Measurements from ENCODE around the gene RAD51B. TPM values are rescaled to one million over a fixed set of nuclear protein-coding genes. Genes with fewer than 3 reads are reported as not detected.

RAD51B gene
- total RNA-seq, 1 donor from 2014 or later: 28.5 TPM

- Histone ChIP-seq H3K4me1 (peaks cover 19% of the 10 kb centered on the region), H3K27me3 (no peaks in the 10 kb centered on the region), H3K27ac (no peak overlapping the region), H3K9me3 (no peaks in the 10 kb centered on the region), H3K4me3 (no peak overlapping the region), H3K36me3 (no peaks in the 10 kb centered on the region)
- no peak for TF ChIP-seq POLR2AphosphoS5 (IDR thresholded peaks at IDR 0.05; ENCODE audit: insufficient read depth in 1 of 2, low read depth in 1 of 2)
- no peak for TF ChIP-seq CTCF (IDR thresholded peaks at IDR 0.05)
- TF ChIP-seq POLR2A (IDR thresholded peaks at IDR 0.05): no peak
- intact Hi-C loops (cut with DNase I): no loop called here
- DNase-seq (ENCODE audit: extremely low spot score in 2 of 2): no peak
Observed at GRCh38 chr14:68576496-68577244, 757.1 kb downstream of the RAD51B start.

DNA sequence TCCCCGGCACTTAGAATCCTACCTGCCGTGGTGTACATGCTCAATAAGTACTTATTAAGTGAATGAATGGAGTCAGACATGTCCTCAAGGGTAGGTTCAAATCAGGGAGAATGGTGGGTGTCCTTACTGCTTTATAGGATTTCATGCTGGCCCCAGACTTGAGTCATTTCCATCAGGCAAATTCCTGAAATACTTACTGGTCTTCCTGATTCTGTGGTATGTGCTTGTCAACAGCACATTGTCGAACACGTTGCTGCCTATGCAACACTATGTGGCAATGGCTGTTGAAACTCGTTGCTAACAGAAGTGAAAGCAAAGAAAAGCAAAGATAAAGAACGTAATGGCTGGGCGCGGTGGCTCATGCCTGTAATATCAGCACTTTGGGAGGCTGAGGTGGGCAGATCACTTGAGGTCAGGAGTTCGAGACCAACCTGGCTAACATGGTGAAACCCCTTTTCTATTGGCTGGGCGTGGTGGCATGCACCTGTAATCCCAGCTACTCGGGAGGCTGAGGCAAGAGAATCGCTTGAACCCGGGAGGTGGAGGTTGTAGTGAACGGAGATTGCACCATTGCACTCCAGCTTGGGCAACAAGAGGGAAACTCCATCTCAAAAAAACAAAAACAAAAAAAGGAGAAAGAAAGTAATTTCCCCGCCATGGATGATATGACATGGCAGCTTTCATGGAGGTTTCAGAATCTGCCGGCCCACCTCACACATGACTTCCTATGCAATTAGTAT lies 758.4 kb downstream of the RAD51B start:
- intact Hi-C loops (cut with DNase I): no loop called here
- Histone ChIP-seq H3K4me1 (peaks cover 19% of the 10 kb centered on the region), H3K27ac (no peak overlapping the region), H3K4me3 (no peak overlapping the region), H3K27me3 (no peaks in the 10 kb centered on the region), H3K9me3 (no peaks in the 10 kb centered on the region), H3K36me3 (no peaks in the 10 kb centered on the region)
- TF ChIP-seq POLR2AphosphoS5 (IDR thresholded peaks at IDR 0.05; ENCODE audit: insufficient read depth in 1 of 2, low read depth in 1 of 2) (peak in 1 of 2 donors; percentile 21), CTCF (IDR thresholded peaks at IDR 0.05) (no peak)
- no peak for DNase-seq (ENCODE audit: extremely low spot score in 2 of 2)

DNA sequence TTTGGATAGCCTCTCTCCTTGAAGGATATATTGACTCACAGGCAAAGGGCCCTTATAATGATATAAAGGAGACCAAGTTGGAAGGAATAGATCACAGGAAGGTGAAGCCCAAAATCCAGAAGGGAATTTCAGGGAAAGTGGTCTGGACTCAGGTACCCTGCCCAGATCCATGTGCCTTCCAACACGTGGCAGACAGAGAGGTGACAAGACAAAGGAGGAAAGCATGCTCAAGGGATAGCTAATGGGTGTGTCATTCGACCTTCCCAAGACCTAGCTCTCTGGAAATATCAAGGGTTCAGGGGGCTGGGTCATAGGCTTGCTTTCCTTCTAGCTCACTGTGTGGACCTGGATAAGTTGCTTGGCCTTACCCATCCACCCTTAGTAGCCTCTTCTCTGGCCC lies 759.0 kb downstream of the RAD51B start:
- Histone ChIP-seq H3K4me3 (no peak overlapping the region), H3K27ac (no peak overlapping the region), H3K27me3 (no peaks in the 10 kb centered on the region), H3K9me3 (no peaks in the 10 kb centered on the region), H3K4me1 (peaks cover 19% of the 10 kb centered on the region), H3K36me3 (no peaks in the 10 kb centered on the region)
- DNase-seq (ENCODE audit: extremely low spot score in 2 of 2): no peak
- TF ChIP-seq POLR2AphosphoS5 (IDR thresholded peaks at IDR 0.05; ENCODE audit: insufficient read depth in 1 of 2, low read depth in 1 of 2) (no peak), POLR2A (IDR thresholded peaks at IDR 0.05) (no peak), CTCF (IDR thresholded peaks at IDR 0.05) (no peak)
- intact Hi-C loops (cut with DNase I): no loop called here

DNA sequence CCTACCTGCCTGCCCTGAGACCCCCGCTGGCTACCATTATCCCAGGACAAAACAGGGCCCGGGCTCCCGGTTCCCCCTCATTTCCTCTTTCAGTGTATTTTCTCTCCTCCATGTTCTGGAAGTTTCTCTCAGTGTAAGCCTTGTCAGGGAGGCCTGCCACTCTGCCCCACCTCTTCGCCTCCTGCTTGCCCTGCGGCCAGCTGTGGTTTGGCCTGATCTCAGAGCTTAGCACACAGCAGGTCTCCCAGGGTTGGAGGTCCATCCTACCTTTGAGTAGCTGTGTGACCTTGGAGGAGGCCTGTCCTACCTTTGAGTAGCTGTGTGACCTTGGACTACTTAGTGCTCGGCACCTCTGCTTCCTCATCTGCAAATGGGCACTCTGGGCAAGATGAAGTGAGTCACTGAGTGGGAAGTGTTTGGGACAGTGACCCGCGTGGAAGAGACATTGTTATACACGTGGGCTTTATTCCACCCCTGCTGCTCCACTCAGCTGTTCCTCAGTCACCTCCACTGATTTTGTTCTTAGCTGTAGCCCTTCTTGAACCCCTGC lies 760.6 kb downstream of the RAD51B start:
- Histone ChIP-seq H3K27ac (no peak overlapping the region), H3K36me3 (no peaks in the 10 kb centered on the region), H3K4me3 (no peak overlapping the region), H3K4me1 (peaks cover 28% of the 10 kb centered on the region), H3K27me3 (no peaks in the 10 kb centered on the region), H3K9me3 (no peaks in the 10 kb centered on the region)
- no peak for TF ChIP-seq POLR2A (IDR thresholded peaks at IDR 0.05)
- TF ChIP-seq CTCF (IDR thresholded peaks at IDR 0.05): no peak
- no peak for TF ChIP-seq POLR2AphosphoS5 (IDR thresholded peaks at IDR 0.05; ENCODE audit: insufficient read depth in 1 of 2, low read depth in 1 of 2)
- intact Hi-C loops (cut with DNase I): no loop called here
- DNase-seq (ENCODE audit: extremely low spot score in 2 of 2): no peak

Data from vagina (tissue), 2 donors.